Heart right ventricle (tissue), 16 donors: ENCODE data around the gene NHLRC4. TPM values are rescaled to one million over a fixed set of nuclear protein-coding genes. Genes with fewer than 3 reads are reported as not detected.

Experiments
- ATAC-seq, 8 donors: fragments of 200-7000 bp; cut with Tn5 transposase; one replicate each; pipeline ENCODE4 v1.9.1; 2020; ENCODE audit warnings: mild to moderate bottlenecking in 8 of 8, moderate library complexity in 8 of 8, moderate number of reproducible peaks in 1 of 8
- DNase-seq, 2 donors: peaks; one replicate each; pipeline ENCODE4 v3.0.0-alpha.2; 2020
- H3K27ac ChIP-seq, 10 donors: fragments of 200-600 bp; sonication (generic) in 2 of 10; one replicate each; pipeline versions ENCODE4 v1.5.0 to v1.8.0; 2020 to 2022; ENCODE audit warnings: mild to moderate bottlenecking in 3 of 10
- H3K27me3 ChIP-seq, 7 donors: fragments of 200-600 bp; one replicate each; pipeline ENCODE4 v1.8.0; 2021 to 2022; ENCODE audit warnings: mild to moderate bottlenecking in 2 of 7
- H3K36me3 ChIP-seq, 9 donors: fragments of 200-600 bp; sonication (generic) in 1 of 9; one replicate each; pipeline versions ENCODE4 v1.5.0 to v1.8.0; 2020 to 2022; ENCODE audit warnings: mild to moderate bottlenecking in 2 of 9
- H3K4me1 ChIP-seq, 9 donors: fragments of 200-600 bp; sonication (generic) in 1 of 9; one replicate each; pipeline versions ENCODE4 v1.5.0 to v1.8.0; 2020 to 2022; ENCODE audit warnings: mild to moderate bottlenecking in 4 of 9
- H3K4me3 ChIP-seq, 10 donors: fragments of 200-600 bp; sonication (generic) in 2 of 10; one replicate each; pipeline versions ENCODE4 v1.5.0 to v1.8.0; 2020 to 2022; ENCODE audit warnings: mild to moderate bottlenecking in 7 of 10, moderate library complexity in 2 of 10
- H3K9me3 ChIP-seq, 11 donors: fragments of 200-600 bp in 10 of 11; sonication (generic) in 2 of 11; one replicate each; pipeline versions ENCODE4 v1.5.0 to v1.8.0; 2013 to 2022; ENCODE audit warnings: mild to moderate bottlenecking in 2 of 11, control low read depth in 1 of 11, moderate library complexity in 1 of 11
- WGBS, 2 donors: extraction: QIAGEN DNeasy Blood & Tissue Kit; methylation state at CpG; one replicate each; pipeline ENCODE4 v1.1.7; 2013; ENCODE audit warnings: inconsistent platforms in 1 of 2; 5-methylcytosine and 5-hydroxymethylcytosine counted together
- intact Hi-C, 10 donors: fragments of 100-400 bp; cut with DNase I; formaldehyde crosslinking; loops; one replicate each; pipeline versions ENCODE4 v1.11.1 to v1.14.2; 2022
- polyA plus RNA-seq, 2 donors: library from polyadenylated mRNA; stranded (reverse); fragments of 200-250 nt; gene quantifications; one replicate each; pipeline ENCODE4 v1.2.3, GENCODE V29; 2013
- total RNA-seq, 10 donors: library from RNA; stranded (reverse); fragmentation: NEBNext Ultra II Directional in 3 of 10; extraction: Animal tissue kit (Norgen Biotek cat#: 25700) in 3 of 10; gene quantifications; one replicate each; pipeline versions ENCODE4 v1.2.1 to v1.2.4, GENCODE V29; 2021 to 2023
- TF ChIP-seq, protein P1 (sequence below), 9 donors: fragments of 200-600 bp; sonication (generic) in 2 of 9; IDR thresholded peaks; one replicate each; pipeline versions ENCODE4 v1.5.0 to v1.8.0; 2021 to 2022; ENCODE audit warnings: antibody characterized with exemption in 9 of 9, mild to moderate bottlenecking in 5 of 9, moderate library complexity in 1 of 9
- donor health status: Arrhythmogenic right ventricular cardiomyopathy.
- donor health status: ischemic (EF 13 %, LVEDD 7.1; RV severe dilation, severe dysfunction).
- donor health status: healthy with polysubstance abuse.
- donor health status: DM: no; HTN: yes; CAD: no.
- donor health status: DM: no; HTN: no; CAD: no.
- donor health status: ischemic (EF 25% LVEDD 6.9; RV normal size, moderate dysfunction).
- donor health status: ischemic (EF 25% LVEDD 5.7; RV mildly dilated, moderate dysfunction).
- donor health status: healthy.
- donor health status: DM: yes; HTN: yes; CAD: no.
- donor health status: Ischemic cardiomyopathy.
- donor health status: ischemic (EF 35%, LVEDD 5.7; RV mildly dilated, moderate dysfunction).
- donor health status: nonischemic (EF 11% LVEDD 7.7; RV severe dilation, severe dysfunction).
- donor health status: DM: yes; HTN: yes; CAD: no.
- donor health status: PGD.
- donor health status: ischemic (EF 29% LVEDD 5.4; RV normal size, mild dysfunction).
- donor health status: nonischemic (EF 23%, LVEDD 6.1; RV moderate dilation, normal function).

Gene NHLRC4
- total and polyA plus RNA-seq, 12 donors, result 0.12 to 0.75 (median 0.54) TPM; not detected in 2

- DNase-seq (no peak), ATAC-seq (no peak)
- H3K36me3 ChIP-seq, result peaks cover 0 to 81% (median 12%) of the 10 kb centered on the region in 9 donors
These were observed 17.1 kb upstream of the NHLRC4 start for GRCh38 chr16:549544-550263.

DNA sequence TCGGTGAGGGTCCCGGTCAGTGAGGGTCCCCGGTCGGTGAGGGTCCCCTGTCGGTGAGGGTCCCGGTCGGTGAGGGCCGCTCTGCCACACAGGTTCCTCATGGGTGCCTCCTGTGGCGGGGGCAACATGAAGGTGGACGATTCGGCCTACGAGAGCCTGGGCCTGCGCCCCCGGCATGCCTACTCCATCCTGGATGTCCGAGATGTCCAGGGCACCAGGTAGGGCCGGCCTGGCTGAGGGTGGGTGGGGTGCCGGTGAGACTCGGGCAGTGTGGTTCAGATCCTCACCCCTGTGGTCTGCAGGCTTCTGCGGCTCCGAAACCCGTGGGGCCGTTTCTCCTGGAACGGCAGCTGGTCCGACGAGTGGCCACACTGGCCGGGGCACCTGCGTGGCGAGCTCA, 15.6 kb upstream of the NHLRC4 start:
- TF ChIP-seq, protein P1, sequence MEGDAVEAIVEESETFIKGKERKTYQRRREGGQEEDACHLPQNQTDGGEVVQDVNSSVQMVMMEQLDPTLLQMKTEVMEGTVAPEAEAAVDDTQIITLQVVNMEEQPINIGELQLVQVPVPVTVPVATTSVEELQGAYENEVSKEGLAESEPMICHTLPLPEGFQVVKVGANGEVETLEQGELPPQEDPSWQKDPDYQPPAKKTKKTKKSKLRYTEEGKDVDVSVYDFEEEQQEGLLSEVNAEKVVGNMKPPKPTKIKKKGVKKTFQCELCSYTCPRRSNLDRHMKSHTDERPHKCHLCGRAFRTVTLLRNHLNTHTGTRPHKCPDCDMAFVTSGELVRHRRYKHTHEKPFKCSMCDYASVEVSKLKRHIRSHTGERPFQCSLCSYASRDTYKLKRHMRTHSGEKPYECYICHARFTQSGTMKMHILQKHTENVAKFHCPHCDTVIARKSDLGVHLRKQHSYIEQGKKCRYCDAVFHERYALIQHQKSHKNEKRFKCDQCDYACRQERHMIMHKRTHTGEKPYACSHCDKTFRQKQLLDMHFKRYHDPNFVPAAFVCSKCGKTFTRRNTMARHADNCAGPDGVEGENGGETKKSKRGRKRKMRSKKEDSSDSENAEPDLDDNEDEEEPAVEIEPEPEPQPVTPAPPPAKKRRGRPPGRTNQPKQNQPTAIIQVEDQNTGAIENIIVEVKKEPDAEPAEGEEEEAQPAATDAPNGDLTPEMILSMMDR (IDR thresholded peaks at IDR 0.05), result no peak
- intact Hi-C loops, result no loop called here
- 98 to 99% methylated on average over 27 to 28 of the region's 28 CpGs for WGBS, 2 donors
- DNase-seq (no peak), ATAC-seq (no peak)
- Histone ChIP-seq H3K4me1 (no peaks in the 10 kb centered on the region), H3K27me3 (no peaks in the 10 kb centered on the region), H3K27ac (no peak overlapping the region), H3K4me3 (no peak overlapping the region), H3K36me3 (peaks cover 0 to 72% (median 12%) of the 10 kb centered on the region in 9 donors), H3K9me3 (no peaks in the 10 kb centered on the region)

More at GRCh38 chr16:549544-550263, 17.1 kb upstream of the NHLRC4 start:
- TF ChIP-seq, protein P1 (IDR thresholded peaks at IDR 0.05), result no peak
- Histone ChIP-seq H3K27me3 (no peaks in the 10 kb centered on the region), H3K9me3 (no peaks in the 10 kb centered on the region), H3K4me1 (no peaks in the 10 kb centered on the region), H3K27ac (no peak overlapping the region), H3K4me3 (no peak overlapping the region)
- intact Hi-C loops, result no loop called here
- 95% methylated on average over 54 of the region's 54 CpGs for whole genome bisulfite sequencing, 2 donors

- Histone ChIP-seq H3K27me3 (no peaks in the 10 kb centered on the region), H3K9me3 (no peaks in the 10 kb centered on the region), H3K4me1 (no peaks in the 10 kb centered on the region), H3K36me3 (peaks cover 0 to 62% (median 12%) of the 10 kb centered on the region in 9 donors), H3K4me3 (no peak overlapping the region), H3K27ac (no peak overlapping the region)
- TF ChIP-seq, protein P1 (IDR thresholded peaks at IDR 0.05), result no peak
- no peak for DNase-seq
- intact Hi-C loops, result no loop called here
- 97 to 98% methylated on average over 27 to 35 of the region's 35 CpGs for WGBS, 2 donors
- ATAC-seq, result no peak
These were observed 14.6 kb upstream of the NHLRC4 start for GRCh38 chr16:552171-552570.

- Histone ChIP-seq H3K4me1 (peaks cover 0 to under 1% (median 0%) of the 10 kb centered on the region in 9 donors), H3K27me3 (peaks cover 0 to 9% (median 6%) of the 10 kb centered on the region in 7 donors), H3K4me3 (no peak overlapping the region), H3K27ac (no peak overlapping the region), H3K9me3 (no peaks in the 10 kb centered on the region), H3K36me3 (peaks cover 0 to 46% (median 12%) of the 10 kb centered on the region in 9 donors)
- intact Hi-C loops, result no loop called here
- DNase-seq (no peak), ATAC-seq (no peak)
- 94 to 95% methylated on average over 33 of the region's 33 CpGs for WGBS, 2 donors
- TF ChIP-seq, protein P1 (IDR thresholded peaks at IDR 0.05), result no peak
These were observed 13.1 kb upstream of the NHLRC4 start for GRCh38 chr16:553601-554296.
